K562 (cell line): Measurements from ENCODE around the gene TARS2. TPM values are rescaled to one million over a fixed set of nuclear protein-coding genes. Genes with fewer than 3 reads are reported as not detected.

ENCODE experiments used
- ATF4 ChIP-seq: fragments of 450-650 bp; formaldehyde crosslinking; IDR thresholded peaks from 2 replicates; pipeline ENCODE4 v1.4.0; 2022; ENCODE audit warnings: mild to moderate bottlenecking, moderate library complexity
- CBX2 ChIP-seq: fragments of 200-600 bp; sonication (generic); IDR thresholded peaks from one replicate; pipeline ENCODE4 v1.6.1; 2012; ENCODE audit warnings: mild to moderate bottlenecking, low read length, inconsistent platforms; ENCODE audit not compliant: insufficient read depth, poor library complexity, severe bottlenecking
- CEBPG ChIP-seq, 3 experiments: fragments of 200-800 bp in 1 of 3; sonication (Bioruptor generic) in 1 of 3; sonication (generic) in 1 of 3; formaldehyde crosslinking in 1 of 3; IDR thresholded peaks in 2 of 3; conservative IDR thresholded peaks in 1 of 3; 2 replicates each; pipeline versions ENCODE4 v1.6.1 to v1.8.0; 2016 to 2022; ENCODE audit warnings: missing compliant biosample characterization in 2 of 3, missing genetic modification characterization in 2 of 3, mild to moderate bottlenecking in 1 of 3, missing genetic modification reagents in 1 of 3
- CREB5 ChIP-seq: fragments of 250-450 bp; sonication (Bioruptor Pico); IDR thresholded peaks from 2 replicates; pipeline ENCODE4 v1.5.0; 2020; ENCODE audit warnings: mild to moderate bottlenecking
- GATAD2B ChIP-seq: fragments of 450-650 bp; IDR thresholded peaks from 2 replicates; pipeline ENCODE4 v1.6.1; 2017; ENCODE audit warnings: mild to moderate bottlenecking, borderline replicate concordance
- HDGF ChIP-seq: fragments of 450-650 bp; IDR thresholded peaks from 2 replicates; pipeline ENCODE4 v1.6.1; 2016
- JUN ChIP-seq, 2 experiments: sonication (generic) in 1 of 2; formaldehyde crosslinking in 1 of 2; IDR thresholded peaks; 2 replicates each; pipeline versions ENCODE4 v1.6.1 to v1.8.0; 2012 to 2022; ENCODE audit warnings: borderline replicate concordance in 2 of 2, mild to moderate bottlenecking in 2 of 2, improper control_type of control experiment in 1 of 2, low read depth in 1 of 2, low read length in 1 of 2, missing genetic modification reagents in 1 of 2
- MAZ ChIP-seq, 2 experiments: fragments of 450-650 bp in 1 of 2; sonication (generic) in 1 of 2; formaldehyde crosslinking; IDR thresholded peaks in 1 of 2; conservative IDR thresholded peaks in 1 of 2; 2 replicates each; pipeline versions ENCODE4 v1.4.0 to v1.5.0; 2020; ENCODE audit warnings: mild to moderate bottlenecking in 1 of 2, missing genetic modification reagents in 1 of 2
- NFYB ChIP-seq: IDR thresholded peaks from 2 replicates; pipeline ENCODE4 v1.6.1; 2011; ENCODE audit warnings: mild to moderate bottlenecking, moderate library complexity; ENCODE audit not compliant: insufficient read length; ENCODE audit errors: extremely low read depth
- NR3C1 ChIP-seq: sonication (generic); formaldehyde crosslinking; IDR thresholded peaks from 2 replicates; pipeline ENCODE4 v1.8.1; 2022; ENCODE audit warnings: missing genetic modification reagents
- ZNF282 ChIP-seq: sonication (generic); formaldehyde crosslinking; IDR thresholded peaks from 2 replicates; pipeline ENCODE4 v1.8.1; 2023; ENCODE audit warnings: missing genetic modification reagents
- polyA plus RNA-seq, 8 experiments: library from polyadenylated mRNA; depleted of rRNA in 4 of 8; stranded (reverse) in 5 of 8; unstranded in 3 of 8; fragments of >200 nt; fragmentation: Nextera tagmentation in 2 of 8; fragmentation: Illumina TruSeq in 1 of 8; extraction: Ambion mirVana in 2 of 8; extraction: Trizol in 1 of 8; gene quantifications; 2 replicates each; pipeline versions ENCODE4 v1.2.1 to v1.2.3, GENCODE V29; 2011 to 2014; ENCODE audit warnings: inconsistent platforms in 1 of 8, missing spikeins in 1 of 8
- total RNA-seq, 7 experiments: library from RNA; depleted of rRNA in 6 of 7; stranded (reverse); fragments of >200 nt in 6 of 7; fragmentation: Illumina TruSeq in 2 of 7; extraction: Trizol in 2 of 7; gene quantifications; 2 replicates each; pipeline versions ENCODE4 v1.2.1 to v1.2.3, GENCODE V29; 2011 to 2021; ENCODE audit warnings: low replicate concordance in 1 of 7
- TF ChIP-seq, protein P1 (sequence below), 2 experiments: IDR thresholded peaks; 2 replicates each; pipeline ENCODE4 v1.6.1; 2012; ENCODE audit warnings: improper control_type of control experiment in 2 of 2, low read depth in 2 of 2, low read length in 2 of 2, borderline replicate concordance in 1 of 2
- TF ChIP-seq, protein P2 (sequence below), 3 experiments: fragments of 200-800 bp in 1 of 3; sonication (Bioruptor generic) in 1 of 3; sonication (generic) in 1 of 3; formaldehyde crosslinking in 1 of 3; IDR thresholded peaks; 2 replicates each; pipeline versions ENCODE4 v1.6.1 to v1.8.0; 2016 to 2022; ENCODE audit warnings: mild to moderate bottlenecking in 2 of 3, missing compliant biosample characterization in 2 of 3, missing genetic modification characterization in 2 of 3, missing genetic modification reagents in 1 of 3

TARS2 gene
- total and polyA plus RNA-seq, 9 of the 15 experiments (the other 6 are each of a cell fraction or from before 2014, with no cell fraction given), result 17.0 to 64.2 (median 39.4) TPM

- TF ChIP-seq, protein P1, sequence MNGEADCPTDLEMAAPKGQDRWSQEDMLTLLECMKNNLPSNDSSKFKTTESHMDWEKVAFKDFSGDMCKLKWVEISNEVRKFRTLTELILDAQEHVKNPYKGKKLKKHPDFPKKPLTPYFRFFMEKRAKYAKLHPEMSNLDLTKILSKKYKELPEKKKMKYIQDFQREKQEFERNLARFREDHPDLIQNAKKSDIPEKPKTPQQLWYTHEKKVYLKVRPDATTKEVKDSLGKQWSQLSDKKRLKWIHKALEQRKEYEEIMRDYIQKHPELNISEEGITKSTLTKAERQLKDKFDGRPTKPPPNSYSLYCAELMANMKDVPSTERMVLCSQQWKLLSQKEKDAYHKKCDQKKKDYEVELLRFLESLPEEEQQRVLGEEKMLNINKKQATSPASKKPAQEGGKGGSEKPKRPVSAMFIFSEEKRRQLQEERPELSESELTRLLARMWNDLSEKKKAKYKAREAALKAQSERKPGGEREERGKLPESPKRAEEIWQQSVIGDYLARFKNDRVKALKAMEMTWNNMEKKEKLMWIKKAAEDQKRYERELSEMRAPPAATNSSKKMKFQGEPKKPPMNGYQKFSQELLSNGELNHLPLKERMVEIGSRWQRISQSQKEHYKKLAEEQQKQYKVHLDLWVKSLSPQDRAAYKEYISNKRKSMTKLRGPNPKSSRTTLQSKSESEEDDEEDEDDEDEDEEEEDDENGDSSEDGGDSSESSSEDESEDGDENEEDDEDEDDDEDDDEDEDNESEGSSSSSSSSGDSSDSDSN (IDR thresholded peaks at IDR 0.05; ENCODE audit: borderline replicate concordance in 1 of 2, low read depth in 2 of 2, low read length in 2 of 2), result peak; percentile 34 to 61; a peak in 1 of 4 replicates
- TF ChIP-seq MAZ (CRISPR knock-in tag; conservative IDR thresholded peaks at IDR 0.05 in 1 of 2, IDR thresholded peaks at IDR 0.05 in 1 of 2) (no peak), JUN (IDR thresholded peaks at IDR 0.05; ENCODE audit: borderline replicate concordance, low read depth, low read length) (peak; percentile 90), JUN (CRISPR knock-in tag; IDR thresholded peaks at IDR 0.05; ENCODE audit: borderline replicate concordance) (no peak), CBX2 (no peak), ATF4 (no peak), CEBPG (CRISPR knock-in tag; IDR thresholded peaks at IDR 0.05) (no peak), CEBPG (tag; conservative IDR thresholded peaks at IDR 0.05 in 1 of 2, IDR thresholded peaks at IDR 0.05 in 1 of 2) (no peak), NR3C1 (CRISPR knock-in tag) (no peak), CREB5 (CRISPR knock-in tag) (no peak), NFYB (no peak), GATAD2B (no peak), ZNF282 (CRISPR knock-in tag) (no peak), HDGF (no peak)
- TF ChIP-seq, protein P2, sequence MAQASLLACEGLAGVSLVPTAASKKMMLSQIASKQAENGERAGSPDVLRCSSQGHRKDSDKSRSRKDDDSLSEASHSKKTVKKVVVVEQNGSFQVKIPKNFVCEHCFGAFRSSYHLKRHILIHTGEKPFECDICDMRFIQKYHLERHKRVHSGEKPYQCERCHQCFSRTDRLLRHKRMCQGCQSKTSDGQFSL (CRISPR knock-in tag; IDR thresholded peaks at IDR 0.05), result no peak
- TF ChIP-seq, protein P2 (tag; IDR thresholded peaks at IDR 0.05), result no peak
Observed at GRCh38 chr1:150507912-150508864, 21.0 kb downstream of the TARS2 start, which contains the start of gene ECM1 (continued).
